Measurements from ENCODE around the gene GREB1L.

The GREB1L gene

GRCh38 chr18:21496277-21496835 is 254.3 kb downstream of the GREB1L start:
- DNase-seq = no peak

- DNase-seq = no peak
Observed at GRCh38 chr18:21499997-21500396, 258.0 kb downstream of the GREB1L start.

GRCh38 chr18:21502661-21503060 is 260.6 kb downstream of the GREB1L start:
- DNase-seq = no peak

GRCh38 chr18:21507913-21508701 is 266.1 kb downstream of the GREB1L start:
- DNase-seq = no peak

- no peak for DNase-seq
Observed at GRCh38 chr18:21509062-21509461, 267.0 kb downstream of the GREB1L start.

GRCh38 chr18:21513292-21513691 is 271.3 kb downstream of the GREB1L start:
- no peak for DNase-seq

GRCh38 chr18:21513741-21514140 is 271.7 kb downstream of the GREB1L start:
- no peak for DNase-seq

- no peak for DNase-seq
Observed at GRCh38 chr18:21522530-21522929, 280.5 kb downstream of the GREB1L start.

- no peak for DNase-seq
Observed at GRCh38 chr18:21525916-21526315, 283.9 kb downstream of the GREB1L start.

- no peak for DNase-seq
Observed at GRCh38 chr18:21526463-21526862, 284.4 kb downstream of the GREB1L start.

- DNase-seq = no peak
Observed at GRCh38 chr18:21534327-21534726, 292.3 kb downstream of the GREB1L start.

GRCh38 chr18:21538230-21538629 is 296.2 kb downstream of the GREB1L start:
- DNase-seq = no peak

GRCh38 chr18:21546423-21546822 is 304.4 kb downstream of the GREB1L start:
- DNase-seq = no peak

GRCh38 chr18:21548647-21549046 is 306.6 kb downstream of the GREB1L start:
- DNase-seq = no peak

GRCh38 chr18:21550510-21550970 is 308.5 kb downstream of the GREB1L start:
- DNase-seq = no peak

GRCh38 chr18:21557607-21558253 is 315.7 kb downstream of the GREB1L start:
- no peak for DNase-seq

GRCh38 chr18:21559195-21559594 is 317.2 kb downstream of the GREB1L start:
- no peak for DNase-seq

GRCh38 chr18:21571772-21572171 is 329.7 kb downstream of the GREB1L start:
- no peak for DNase-seq

Data from CD4-positive, alpha-beta T cell treated with Interleukin-4 for 4 hours (primary cell).